Activated T-cell treated with anti-CD3 and anti-CD28 coated beads, Interleukin-2, amount 50 U/mL, for 24 hours (primary cell): Measurements from ENCODE around the gene TENT4A.
"Not testable (repeated sequence)": the region's sequence is repeated elsewhere in the genome, so short reads cannot be mapped to it uniquely, and the experiment has no call there.

Experiments used
- DNase-seq: peaks from one replicate; pipeline ENCODE4 v3.0.0-alpha.2; 2020
- H3K27ac Mint-ChIP-seq: 2 replicates; pipeline ENCODE4 v1.8.0; 2020; ENCODE audit warnings: mild to moderate bottlenecking, mixed read lengths
- H3K27me3 Mint-ChIP-seq: 2 replicates; pipeline ENCODE4 v1.8.0; 2020; ENCODE audit warnings: mixed read lengths
- H3K36me3 Mint-ChIP-seq: 2 replicates; pipeline ENCODE4 v1.8.0; 2020; ENCODE audit warnings: low read depth, mixed read lengths
- H3K4me1 Mint-ChIP-seq: 2 replicates; pipeline ENCODE4 v1.8.0; 2020; ENCODE audit warnings: low read depth, mixed read lengths
- H3K4me3 Mint-ChIP-seq: 2 replicates; pipeline ENCODE4 v1.8.0; 2020; ENCODE audit warnings: mild to moderate bottlenecking, moderate library complexity, mixed read lengths
- H3K9me3 Mint-ChIP-seq: 2 replicates; pipeline ENCODE4 v1.8.0; 2020; ENCODE audit warnings: mixed read lengths

TENT4A gene

GRCh38 chr5:6765612-6766525 is 52.6 kb downstream of the TENT4A start:
- Mint-ChIP-seq H3K36me3 (no peaks in the 10 kb centered on the region), H3K27ac (no peak overlapping the region), H3K9me3 (no peaks in the 10 kb centered on the region), H3K27me3 (no peaks in the 10 kb centered on the region), H3K4me1 (peaks cover 8% of the 10 kb centered on the region), H3K4me3 (no peak overlapping the region)
- peak; percentile 71 for DNase-seq

GRCh38 chr5:6766604-6767093 is 53.4 kb downstream of the TENT4A start:
- Mint-ChIP-seq H3K4me3 (no peak overlapping the region), H3K9me3 (no peaks in the 10 kb centered on the region), H3K4me1 (peaks cover 8% of the 10 kb centered on the region), H3K27ac (no peak overlapping the region), H3K27me3 (no peaks in the 10 kb centered on the region), H3K36me3 (no peaks in the 10 kb centered on the region)
- peak; percentile 55 for DNase-seq

GRCh38 chr5:6767481-6768063 is 54.3 kb downstream of the TENT4A start:
- peaks cover 8% of the 10 kb centered on the region for H3K4me1 Mint-ChIP-seq
- no peak overlapping the region for H3K27ac Mint-ChIP-seq
- no peaks in the 10 kb centered on the region for H3K36me3 Mint-ChIP-seq
- H3K27me3 Mint-ChIP-seq, result no peaks in the 10 kb centered on the region
- no peaks in the 10 kb centered on the region for H3K9me3 Mint-ChIP-seq
- DNase-seq, result no peak
- no peak overlapping the region for H3K4me3 Mint-ChIP-seq

- H3K36me3 Mint-ChIP-seq, result no peaks in the 10 kb centered on the region
These were observed 55.5 kb downstream of the TENT4A start for GRCh38 chr5:6768590-6769230.

GRCh38 chr5:6770826-6771607 is 57.8 kb downstream of the TENT4A start:
- H3K27ac Mint-ChIP-seq, result no peak overlapping the region
- DNase-seq, result no peak
- no peaks in the 10 kb centered on the region for H3K36me3 Mint-ChIP-seq
- peaks cover 16% of the 10 kb centered on the region for H3K27me3 Mint-ChIP-seq
- no peaks in the 10 kb centered on the region for H3K9me3 Mint-ChIP-seq
- peaks cover 13% of the 10 kb centered on the region for H3K4me1 Mint-ChIP-seq
- no peak overlapping the region for H3K4me3 Mint-ChIP-seq

More at GRCh38 chr5:6768590-6769230, 55.5 kb downstream of the TENT4A start:
- Mint-ChIP-seq H3K9me3 (no peaks in the 10 kb centered on the region), H3K4me1 (peaks cover 8% of the 10 kb centered on the region), H3K27ac (no peak overlapping the region), H3K4me3 (no peak overlapping the region), H3K27me3 (no peaks in the 10 kb centered on the region)
- no peak for DNase-seq

- no peaks in the 10 kb centered on the region for H3K9me3 Mint-ChIP-seq
- H3K4me1 Mint-ChIP-seq, result peaks cover 8% of the 10 kb centered on the region
- H3K36me3 Mint-ChIP-seq, result no peaks in the 10 kb centered on the region
- no peak overlapping the region for H3K27ac Mint-ChIP-seq
- DNase-seq, result no peak
- H3K4me3 Mint-ChIP-seq, result no peak overlapping the region
- peaks cover 20% of the 10 kb centered on the region for H3K27me3 Mint-ChIP-seq
These were observed 59.7 kb downstream of the TENT4A start for GRCh38 chr5:6772886-6773285.

- Mint-ChIP-seq H3K27me3 (peaks cover 24% of the 10 kb centered on the region), H3K27ac (no peak overlapping the region), H3K9me3 (no peaks in the 10 kb centered on the region), H3K4me1 (peaks cover 8% of the 10 kb centered on the region), H3K4me3 (no peak overlapping the region), H3K36me3 (no peaks in the 10 kb centered on the region)
- no peak for DNase-seq
These were observed 60.3 kb downstream of the TENT4A start for GRCh38 chr5:6773342-6774035.

- H3K4me1 Mint-ChIP-seq, DNase-seq, H3K9me3 Mint-ChIP-seq, H3K4me3 Mint-ChIP-seq, H3K36me3 Mint-ChIP-seq, H3K27ac Mint-ChIP-seq: not testable (repeated sequence)
- H3K27me3 Mint-ChIP-seq, result peaks cover 24% of the 10 kb centered on the region
These were observed 61.0 kb downstream of the TENT4A start for GRCh38 chr5:6774207-6774606.

- Mint-ChIP-seq H3K27ac (no peak overlapping the region), H3K9me3 (no peaks in the 10 kb centered on the region), H3K27me3 (peaks cover 24% of the 10 kb centered on the region), H3K36me3 (no peaks in the 10 kb centered on the region), H3K4me1 (peaks cover 8% of the 10 kb centered on the region), H3K4me3 (no peak overlapping the region)
- no peak for DNase-seq
These were observed 61.5 kb downstream of the TENT4A start for GRCh38 chr5:6774721-6775204.

GRCh38 chr5:6775571-6775970 is 62.3 kb downstream of the TENT4A start:
- no peak overlapping the region for H3K4me3 Mint-ChIP-seq
- DNase-seq, result no peak
- no peaks in the 10 kb centered on the region for H3K9me3 Mint-ChIP-seq
- H3K27me3 Mint-ChIP-seq, result peaks cover 24% of the 10 kb centered on the region
- peaks cover 8% of the 10 kb centered on the region for H3K4me1 Mint-ChIP-seq
- no peak overlapping the region for H3K27ac Mint-ChIP-seq
- H3K36me3 Mint-ChIP-seq, result no peaks in the 10 kb centered on the region

- H3K27me3 Mint-ChIP-seq, result peaks cover 18% of the 10 kb centered on the region
- H3K36me3 Mint-ChIP-seq, result no peaks in the 10 kb centered on the region
- peaks cover 1% of the 10 kb centered on the region for H3K4me1 Mint-ChIP-seq
- no peak overlapping the region for H3K4me3 Mint-ChIP-seq
- no peak overlapping the region for H3K27ac Mint-ChIP-seq
- H3K9me3 Mint-ChIP-seq, result no peaks in the 10 kb centered on the region
- no peak for DNase-seq
These were observed 67.7 kb downstream of the TENT4A start for GRCh38 chr5:6780802-6781391.

GRCh38 chr5:6781716-6782115 is 68.5 kb downstream of the TENT4A start:
- no peak for DNase-seq
- Mint-ChIP-seq H3K4me3 (no peak overlapping the region), H3K9me3 (no peaks in the 10 kb centered on the region), H3K4me1 (peaks cover 1% of the 10 kb centered on the region), H3K36me3 (no peaks in the 10 kb centered on the region), H3K27ac (no peak overlapping the region), H3K27me3 (peaks cover 13% of the 10 kb centered on the region)

GRCh38 chr5:6783787-6784186 is 70.6 kb downstream of the TENT4A start:
- no peaks in the 10 kb centered on the region for H3K36me3 Mint-ChIP-seq
- H3K27me3 Mint-ChIP-seq, result peaks cover 12% of the 10 kb centered on the region
- H3K4me1 Mint-ChIP-seq, result peaks cover 1% of the 10 kb centered on the region
- H3K4me3 Mint-ChIP-seq, result no peak overlapping the region
- no peaks in the 10 kb centered on the region for H3K9me3 Mint-ChIP-seq
- no peak overlapping the region for H3K27ac Mint-ChIP-seq
- DNase-seq, result no peak
